Neural cell (in vitro differentiated cells): Measurements from ENCODE around the gene SLC5A11.

ENCODE experiments used
- CTCF ChIP-seq: fragments of 450-650 bp; IDR thresholded peaks from 2 replicates; pipeline ENCODE4 v1.5.1; 2014; ENCODE audit warnings: antibody characterized with exemption, mild to moderate bottlenecking, moderate library complexity; ENCODE audit not compliant: poor library complexity, severe bottlenecking
- MXI1 ChIP-seq: fragments of 450-650 bp; conservative IDR thresholded peaks from 2 replicates; pipeline ENCODE4 v1.6.1; 2014; ENCODE audit warnings: antibody characterized with exemption, mild to moderate bottlenecking; ENCODE audit not compliant: poor library complexity, severe bottlenecking
- POLR2AphosphoS5 ChIP-seq: IDR thresholded peaks from 2 replicates; pipeline ENCODE4 v1.6.1; 2012
- REST ChIP-seq: IDR thresholded peaks from 2 replicates; pipeline ENCODE4 v1.6.1; 2012; ENCODE audit warnings: borderline replicate concordance
- TAF1 ChIP-seq: IDR thresholded peaks from 2 replicates; pipeline ENCODE4 v1.6.1; 2012; ENCODE audit warnings: low read depth

- no peak for TF ChIP-seq MXI1
- no peak for TF ChIP-seq CTCF
- TF ChIP-seq REST, result no peak
- no peak for TF ChIP-seq TAF1
- TF ChIP-seq POLR2AphosphoS5, result no peak
These were observed 34.6 kb upstream of the SLC5A11 start for GRCh38 chr16:24810951-24811843.
